H1 (cell line): ENCODE results near the gene TAF11L13. TPM values are rescaled to one million over a fixed set of nuclear protein-coding genes. Genes with fewer than 3 reads are reported as not detected.

Experiments
- CTCF ChIA-PET: fragments of 300-600 bp; sonication (Branson Sonifier 250); formaldehyde crosslinking; loops from one replicate; lab custom pipeline; 2021; ENCODE audit not compliant: partially characterized antibody; lab: Charles Lee
- POLR2A ChIA-PET: fragments of 300-600 bp; sonication (Branson Sonifier 250); formaldehyde crosslinking; loops from one replicate; lab custom pipeline; 2021; ENCODE audit warnings: inconsistent platforms; ENCODE audit not compliant: partially characterized antibody; lab: Charles Lee
- DNase-seq, 2 experiments: peaks; one replicate each; pipeline versions ENCODE4 v3.0.0 to v3.0.0-alpha.2; 2010 to 2022; ENCODE audit warnings: low spot score in 2 of 2, low read depth in 1 of 2, mixed read lengths in 1 of 2
- FAIRE-seq: peaks from 2 replicates; lab custom pipeline; 2011; peaks lifted over from hg19 to GRCh38; lab: Jason Lieb, UNC
- H2AFZ ChIP-seq: 2 replicates; pipeline ENCODE4 v1.8.1; 2012; ENCODE audit warnings: low read length, inconsistent platforms
- H2AK5ac ChIP-seq: 2 replicates; pipeline ENCODE4 v1.6.1; 2013; ENCODE audit warnings: low read depth, low read length
- H2BK120ac ChIP-seq: replicated peaks from 2 replicates; pipeline ENCODE3; 2013; ENCODE audit warnings: low read depth, low read length, inconsistent platforms
- H2BK12ac ChIP-seq: 2 replicates; pipeline ENCODE4 v1.6.1; 2013; ENCODE audit warnings: low read depth, low read length
- H2BK15ac ChIP-seq: 2 replicates; pipeline ENCODE4 v1.6.1; 2013; ENCODE audit warnings: low read length
- H2BK20ac ChIP-seq: 2 replicates; pipeline ENCODE4 v1.6.1; 2013; ENCODE audit warnings: low read length
- H2BK5ac ChIP-seq: 2 replicates; pipeline ENCODE4 v1.6.1; 2013; ENCODE audit warnings: low read depth, low read length
- H3K14ac ChIP-seq: 2 replicates; pipeline ENCODE4 v1.6.1; 2013; ENCODE audit warnings: inconsistent platforms; ENCODE audit not compliant: insufficient read length
- H3K18ac ChIP-seq: 2 replicates; pipeline ENCODE4 v1.6.1; 2013; ENCODE audit warnings: low read length; ENCODE audit errors: extremely low read depth
- H3K23ac ChIP-seq: 2 replicates; pipeline ENCODE4 v1.6.1; 2013; ENCODE audit warnings: inconsistent platforms; ENCODE audit not compliant: insufficient read length
- H3K23me2 ChIP-seq: 2 replicates; pipeline ENCODE4 v1.6.1; 2013; ENCODE audit warnings: low read depth, low read length
- H3K27ac ChIP-seq: 2 replicates; pipeline ENCODE4 v1.6.1; 2011; ENCODE audit warnings: low read depth, low read length, inconsistent platforms
- H3K27me3 ChIP-seq, 4 experiments: replicated peaks in 1 of 4; 1 replicate in 1 of 4; 2 replicates in 3 of 4; pipeline versions ENCODE4 v1.6.1 to v1.8.1; 2011 to 2013; ENCODE audit warnings: low read length in 3 of 4, mild to moderate bottlenecking in 3 of 4, inconsistent platforms in 2 of 4, mixed read lengths in 2 of 4, moderate library complexity in 1 of 4; ENCODE audit not compliant: control insufficient read depth in 3 of 4, insufficient read depth in 3 of 4; ENCODE audit errors: extremely low read depth in 1 of 4
- H3K36me3 ChIP-seq, 4 experiments: 2 replicates each; pipeline versions ENCODE4 v1.6.1 to v1.8.1; 2011 to 2013; ENCODE audit warnings: mild to moderate bottlenecking in 4 of 4, low read length in 3 of 4, moderate library complexity in 2 of 4, control low read depth in 1 of 4, inconsistent platforms in 1 of 4; ENCODE audit not compliant: insufficient read depth in 4 of 4, control insufficient read depth in 2 of 4
- H3K4ac ChIP-seq: replicated peaks from 2 replicates; pipeline ENCODE3; 2013; ENCODE audit warnings: low read length, low read depth, mixed read lengths, inconsistent platforms; ENCODE audit not compliant: insufficient read length
- H3K4me1 ChIP-seq, 4 experiments: replicated peaks in 1 of 4; 1 replicate in 1 of 4; 2 replicates in 3 of 4; pipeline versions ENCODE4 v1.6.1 to v1.8.1; 2011 to 2013; ENCODE audit warnings: low read length in 3 of 4, inconsistent platforms in 2 of 4, mixed read lengths in 1 of 4; ENCODE audit not compliant: insufficient read depth in 4 of 4, control insufficient read depth in 3 of 4
- H3K4me2 ChIP-seq, 2 experiments: 2 replicates each; pipeline versions ENCODE4 v1.6.1 to v1.8.1; 2011 to 2013; ENCODE audit warnings: low read depth in 2 of 2, low read length in 2 of 2, control low read depth in 1 of 2, inconsistent platforms in 1 of 2, mild to moderate bottlenecking in 1 of 2; ENCODE audit not compliant: insufficient read depth in 1 of 2
- H3K4me3 ChIP-seq, 4 experiments: fragments of 200-600, 300-600 bp in 1 of 4; sonication (generic), shearing (Covaris generic), sonication (Bioruptor Twin) in 1 of 4; 2 replicates each; pipeline versions ENCODE4 v1.5.1 to v1.8.1; 2011 to 2016; ENCODE audit warnings: low read length in 4 of 4, low read depth in 3 of 4, control low read depth in 2 of 4, inconsistent platforms in 2 of 4, mild to moderate bottlenecking in 2 of 4, mixed read lengths in 1 of 4, moderate library complexity in 1 of 4; ENCODE audit not compliant: insufficient read depth in 2 of 4; ENCODE audit errors: extremely low read depth in 1 of 4
- H3K56ac ChIP-seq: replicated peaks from 2 replicates; pipeline ENCODE3; 2013; ENCODE audit warnings: low read depth, mild to moderate bottlenecking, mixed read lengths, low read length, inconsistent platforms; ENCODE audit not compliant: insufficient read length
- H3K79me1 ChIP-seq: 2 replicates; pipeline ENCODE4 v1.6.1; 2013; ENCODE audit warnings: low read depth, low read length, control low read depth
- H3K79me2 ChIP-seq, 2 experiments: 2 replicates each; pipeline versions ENCODE4 v1.6.1 to v1.8.1; 2012 to 2013; ENCODE audit warnings: low read length in 2 of 2, mild to moderate bottlenecking in 2 of 2, inconsistent platforms in 1 of 2; ENCODE audit not compliant: insufficient read depth in 2 of 2, control insufficient read depth in 1 of 2
- H3K9ac ChIP-seq, 4 experiments: replicated peaks in 1 of 4; 1 replicate in 1 of 4; 2 replicates in 3 of 4; pipeline versions ENCODE4 v1.6.1 to v1.8.1; 2011 to 2013; ENCODE audit warnings: low read depth in 3 of 4, low read length in 3 of 4, control low read depth in 2 of 4, mild to moderate bottlenecking in 2 of 4, moderate library complexity in 2 of 4, inconsistent platforms in 1 of 4; ENCODE audit errors: extremely low read depth in 1 of 4
- H3K9me3 ChIP-seq, 2 experiments: 2 replicates each; pipeline versions ENCODE4 v1.6.1 to v1.8.1; 2012 to 2013; ENCODE audit warnings: mild to moderate bottlenecking in 2 of 2, moderate library complexity in 2 of 2, control low read depth in 1 of 2, inconsistent platforms in 1 of 2, low read depth in 1 of 2, low read length in 1 of 2, mixed read lengths in 1 of 2; ENCODE audit not compliant: insufficient read depth in 2 of 2
- H4K20me1 ChIP-seq, 2 experiments: replicated peaks in 1 of 2; 2 replicates each; pipeline versions ENCODE3 to v1.8.1; 2011 to 2013; ENCODE audit warnings: inconsistent platforms in 2 of 2, low read length in 2 of 2, mild to moderate bottlenecking in 1 of 2; ENCODE audit not compliant: insufficient read depth in 2 of 2, control insufficient read depth in 1 of 2
- H4K5ac ChIP-seq: 2 replicates; pipeline ENCODE4 v1.6.1; 2013; ENCODE audit warnings: low read length, low read depth, mixed read lengths, inconsistent platforms; ENCODE audit not compliant: insufficient read length
- H4K8ac ChIP-seq: 2 replicates; pipeline ENCODE4 v1.8.0; 2013; ENCODE audit warnings: mild to moderate bottlenecking, moderate library complexity, low read length, inconsistent platforms; ENCODE audit not compliant: insufficient read depth; ENCODE audit errors: extremely low read depth
- H4K91ac ChIP-seq: replicated peaks from 2 replicates; pipeline ENCODE3; 2013; ENCODE audit warnings: low read length, mixed read lengths, inconsistent platforms; ENCODE audit not compliant: insufficient read length
- BACH1 ChIP-seq: IDR thresholded peaks from 2 replicates; pipeline ENCODE4 v1.6.1; 2012; ENCODE audit warnings: low read length, improper control_type of control experiment
- BCL11A ChIP-seq, 2 experiments: IDR thresholded peaks; one replicate each; pipeline ENCODE4 v1.6.1; 2011; ENCODE audit warnings: low read depth in 2 of 2, low read length in 2 of 2, mild to moderate bottlenecking in 2 of 2
- CEBPB ChIP-seq: IDR thresholded peaks from 2 replicates; pipeline ENCODE4 v1.6.1; 2012; ENCODE audit warnings: low read depth, low read length
- CHD2 ChIP-seq: IDR thresholded peaks from 2 replicates; pipeline ENCODE4 v1.6.1; 2012; ENCODE audit warnings: low read length, improper control_type of control experiment
- CTBP2 ChIP-seq: IDR thresholded peaks from 2 replicates; pipeline ENCODE4 v1.7.0; 2011; ENCODE audit warnings: borderline replicate concordance, mild to moderate bottlenecking, moderate library complexity, mixed read lengths, low read length; ENCODE audit not compliant: insufficient read depth, insufficient read length
- HDAC2 ChIP-seq, 2 experiments: fragments of 300-600 bp in 1 of 2; sonication (generic) in 1 of 2; IDR thresholded peaks; 2 replicates each; pipeline ENCODE4 v1.6.1; 2011 to 2012; ENCODE audit warnings: low read depth in 2 of 2, low read length in 2 of 2, mild to moderate bottlenecking in 2 of 2, moderate library complexity in 2 of 2, borderline replicate concordance in 1 of 2, inconsistent platforms in 1 of 2
- JUN ChIP-seq: IDR thresholded peaks from 2 replicates; pipeline ENCODE4 v1.6.1; 2011; ENCODE audit warnings: low read depth, mild to moderate bottlenecking, improper control_type of control experiment, low read length
- KDM1A ChIP-seq: fragments of 200-600, 300-600 bp; sonication (generic); IDR thresholded peaks from 2 replicates; pipeline ENCODE4 v1.7.1; 2016; ENCODE audit warnings: mild to moderate bottlenecking, low read length, borderline replicate concordance
- SIRT6 ChIP-seq: IDR thresholded peaks from one replicate; pipeline ENCODE4 v1.7.1; 2012; ENCODE audit warnings: low read length, inconsistent platforms
- SIX5 ChIP-seq: IDR thresholded peaks from 2 replicates; pipeline ENCODE4 v1.6.1; 2011; ENCODE audit warnings: mild to moderate bottlenecking, low read depth, low read length
- SP4 ChIP-seq: IDR thresholded peaks from 2 replicates; pipeline ENCODE4 v1.6.1; 2012; ENCODE audit warnings: low read length, inconsistent platforms
- SUZ12 ChIP-seq: fragments of 200-600 bp; sonication (generic); IDR thresholded peaks from 2 replicates; pipeline ENCODE4 v1.6.1; 2012; ENCODE audit warnings: mild to moderate bottlenecking, inconsistent platforms, low read length, moderate library complexity, mixed read lengths
- TAF1 ChIP-seq: IDR thresholded peaks from 2 replicates; pipeline ENCODE4 v1.6.1; 2011; ENCODE audit warnings: mild to moderate bottlenecking, low read depth, low read length
- ZNF274 ChIP-seq: IDR thresholded peaks from 2 replicates; pipeline ENCODE4 v1.7.0; 2012; ENCODE audit warnings: low read length, borderline replicate concordance; ENCODE audit errors: extremely low read depth
- WGBS, 2 experiments: shearing (Covaris generic) in 1 of 2; methylation state at CpG; one replicate each; pipeline versions ENCODE4 v1.1.6 to v1.1.7; 2013 to 2015; ENCODE audit warnings: low lambda C conversion rate in 2 of 2, mixed read lengths in 2 of 2, inconsistent platforms in 1 of 2, low coverage in 1 of 2, missing lambda C conversion rate in 1 of 2; ENCODE audit not compliant: insufficient replicate concordance in 2 of 2, insufficient coverage in 1 of 2, insufficient read length in 1 of 2; ENCODE audit errors: extremely low coverage in 1 of 2, missing lambda C conversion rate in 1 of 2; 5-methylcytosine and 5-hydroxymethylcytosine counted together
- polyA plus RNA-seq, 7 experiments: library from polyadenylated mRNA; depleted of rRNA in 3 of 7; stranded (reverse) in 5 of 7; unstranded in 2 of 7; fragments of >200 nt in 5 of 7; fragments of 200-250 nt in 2 of 7; gene quantifications; 1 replicate in 5 of 7; 2 replicates in 1 of 7; 4 replicates in 1 of 7; pipeline versions ENCODE4 v1.2.1 to v1.2.3, GENCODE V29; 2011 to 2013; ENCODE audit warnings: missing spikeins in 2 of 7, mixed read lengths in 2 of 7
- total RNA-seq: library from RNA; stranded (reverse); fragmentation: NEBNext Ultra II Directional; extraction: Animal tissue kit (Norgen Biotek cat#: 25700); gene quantifications from 2 replicates; pipeline ENCODE4 v1.2.1, GENCODE V29; 2021
- TF ChIP-seq, protein P1 (sequence below): IDR thresholded peaks from 2 replicates; pipeline ENCODE4 v1.6.1; 2011; ENCODE audit warnings: low read depth, mild to moderate bottlenecking, low read length; ENCODE audit not compliant: insufficient read depth

The TAF11L13 gene
- total and polyA plus RNA-seq, 2 of the 8 experiments (the other 6 are each of a cell fraction or from before 2014, with no cell fraction given) = not detected

DNA sequence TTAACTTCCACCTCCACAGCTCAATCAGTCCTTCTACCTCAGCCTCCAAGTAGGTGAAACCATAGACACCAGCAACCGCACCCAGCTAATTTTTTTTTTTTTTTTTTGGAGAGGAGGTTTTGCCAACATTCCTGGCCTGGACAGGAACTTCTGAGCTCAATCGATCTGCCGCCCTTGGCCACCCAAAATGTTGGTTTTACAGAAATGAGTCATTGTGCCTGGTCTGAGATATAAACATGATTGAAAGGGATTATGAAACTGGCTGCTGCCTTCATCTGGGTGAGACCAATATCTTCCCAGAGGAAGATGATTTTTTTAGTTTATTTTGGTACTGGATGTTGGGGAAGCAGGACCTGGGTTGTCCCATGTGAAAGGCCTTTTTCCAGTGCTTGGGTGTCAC lies 12.5 kb upstream of the TAF11L13 start:
- H3K4me3 ChIP-seq = no peak overlapping the region
- no peaks in the 10 kb centered on the region for H3K27me3 ChIP-seq
- no peak overlapping the region for H3K23ac ChIP-seq
- H3K27ac ChIP-seq = no peak overlapping the region
- H3K56ac ChIP-seq = no peak overlapping the region
- no peak overlapping the region for H2AK5ac ChIP-seq
- H3K4ac ChIP-seq = no peak overlapping the region
- no peaks in the 10 kb centered on the region for H3K4me1 ChIP-seq
- H2BK12ac ChIP-seq = no peak overlapping the region
- DNase-seq (no peak), FAIRE-seq (no peak)
- H4K20me1 ChIP-seq = no peaks in the 10 kb centered on the region
- ChIA-PET POLR2A (no interaction called here), CTCF (interaction anchor here (0.6 kb wide), 2 partner anchors 18 to 113 kb away, joined by 3 to 5 read pairs; no protein-coding TSS in a partner anchor)
- H3K14ac ChIP-seq = no peak overlapping the region
- H2BK15ac ChIP-seq = no peak overlapping the region
- no peaks in the 10 kb centered on the region for H3K79me1 ChIP-seq
- H3K18ac ChIP-seq = no peak overlapping the region
- no peaks in the 10 kb centered on the region for H3K9me3 ChIP-seq
- no peak overlapping the region for H4K5ac ChIP-seq
- H2BK20ac ChIP-seq = no peak overlapping the region
- no peaks in the 10 kb centered on the region for H3K23me2 ChIP-seq
- H3K79me2 ChIP-seq = no peaks in the 10 kb centered on the region
- no peak overlapping the region for H4K91ac ChIP-seq
- H2AFZ ChIP-seq = no peak overlapping the region
- no peak overlapping the region for H2BK120ac ChIP-seq
- no peaks in the 10 kb centered on the region for H3K36me3 ChIP-seq
- no peak overlapping the region for H2BK5ac ChIP-seq
- H3K9ac ChIP-seq = no peak overlapping the region
- no peak overlapping the region for H4K8ac ChIP-seq
- WGBS, 2 experiments = 93% methylated on average over 3 of the region's 3 CpGs; no CpG with 5 or more reads in 1 of the 2 experiments
- H3K4me2 ChIP-seq = no peak overlapping the region
- TF ChIP-seq BCL11A (IDR thresholded peaks at IDR 0.05; ENCODE audit: low read depth in 2 of 2, low read length in 2 of 2) (no peak), JUN (no peak), KDM1A (no peak), SIX5 (no peak), SUZ12 (no peak), ZNF274 (no peak), CEBPB (no peak), HDAC2 (IDR thresholded peaks at IDR 0.05; ENCODE audit: borderline replicate concordance in 1 of 2, low read depth in 2 of 2, low read length in 2 of 2) (no peak), CHD2 (no peak), SIRT6 (no peak), TAF1 (no peak), SP4 (no peak), CTBP2 (no peak), BACH1 (no peak)
- TF ChIP-seq, protein P1, sequence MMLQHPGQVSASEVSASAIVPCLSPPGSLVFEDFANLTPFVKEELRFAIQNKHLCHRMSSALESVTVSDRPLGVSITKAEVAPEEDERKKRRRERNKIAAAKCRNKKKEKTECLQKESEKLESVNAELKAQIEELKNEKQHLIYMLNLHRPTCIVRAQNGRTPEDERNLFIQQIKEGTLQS = no peak
